ENCODE measurements around the gene TMEM151A. TPM values are rescaled to one million over a fixed set of nuclear protein-coding genes. Genes with fewer than 3 reads are reported as not detected.

The TMEM151A gene
- total RNA-seq, 1 donor from 2014 or later: not detected

DNA sequence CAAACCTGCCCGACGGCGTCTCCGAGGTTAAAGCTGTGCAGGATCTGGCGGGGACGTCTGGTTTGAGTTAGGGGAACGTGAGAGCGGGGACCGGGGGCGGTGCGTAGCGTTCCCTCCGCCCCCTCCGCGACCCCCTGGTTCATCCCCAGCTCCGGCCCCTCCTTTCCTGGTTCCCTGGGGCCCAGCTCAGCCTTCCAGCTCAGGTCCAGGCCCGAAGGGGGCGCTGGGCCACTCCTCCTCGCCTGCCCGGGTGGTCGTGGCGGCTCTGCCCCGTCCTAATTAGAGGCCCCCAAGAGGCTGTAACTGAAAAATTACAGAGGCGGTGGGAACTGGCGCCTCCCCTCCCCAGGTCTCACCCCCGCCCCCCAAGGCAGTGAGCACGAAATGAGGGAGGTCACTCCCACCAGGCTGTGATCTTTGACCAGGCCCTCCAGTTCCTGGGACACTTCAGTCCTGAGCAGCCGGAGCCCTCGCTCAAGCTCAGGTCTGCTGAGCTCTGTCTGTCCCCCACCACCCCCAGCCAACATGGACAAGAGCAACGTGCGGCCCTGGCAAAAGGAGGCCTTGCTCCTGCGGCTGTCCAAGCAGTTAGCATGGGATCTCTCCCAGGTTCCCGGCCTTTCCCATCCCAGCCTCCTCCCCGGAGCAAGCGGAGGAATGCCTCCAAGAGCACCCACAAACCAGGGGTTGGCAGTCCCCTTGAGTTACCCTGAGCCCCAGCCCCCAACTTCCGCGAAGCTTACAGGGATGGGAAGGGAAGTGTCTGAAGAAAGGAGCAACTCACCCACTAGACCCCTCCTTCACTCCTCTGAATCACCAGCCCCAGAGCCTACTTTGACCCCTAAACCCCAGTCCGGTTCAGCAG lies 21.9 kb downstream of the TMEM151A start:
- H3K9me3 ChIP-seq (ENCODE audit: control insufficient read depth in 3 of 3, low read length in 3 of 3): no peaks in the 10 kb centered on the region
- H3K4me3 ChIP-seq (ENCODE audit: low read length in 3 of 3): peak overlapping the region; percentile 57 to 74 (median 69)
- H3K9ac ChIP-seq (ENCODE audit: low read depth in 1 of 3, low read length in 3 of 3): peak overlapping the region; percentile 43 to 78 (median 59)
- peaks cover 18 to 27% (median 22%) of the 10 kb centered on the region in 3 donors for H3K27me3 ChIP-seq (ENCODE audit: control insufficient read depth in 3 of 3, insufficient read depth in 3 of 3, low read length in 3 of 3)
- H3K27ac ChIP-seq (ENCODE audit: low read depth, low read length): peak overlapping the region; percentile 82
- peaks cover 18 to 42% (median 31%) of the 10 kb centered on the region in 3 donors for H3K4me1 ChIP-seq (ENCODE audit: control insufficient read depth in 3 of 3, insufficient read depth in 3 of 3, low read length in 3 of 3)
- no peaks in the 10 kb centered on the region for H3K36me3 ChIP-seq (ENCODE audit: control insufficient read depth in 3 of 3, insufficient read depth in 3 of 3, low read length in 3 of 3)

DNA sequence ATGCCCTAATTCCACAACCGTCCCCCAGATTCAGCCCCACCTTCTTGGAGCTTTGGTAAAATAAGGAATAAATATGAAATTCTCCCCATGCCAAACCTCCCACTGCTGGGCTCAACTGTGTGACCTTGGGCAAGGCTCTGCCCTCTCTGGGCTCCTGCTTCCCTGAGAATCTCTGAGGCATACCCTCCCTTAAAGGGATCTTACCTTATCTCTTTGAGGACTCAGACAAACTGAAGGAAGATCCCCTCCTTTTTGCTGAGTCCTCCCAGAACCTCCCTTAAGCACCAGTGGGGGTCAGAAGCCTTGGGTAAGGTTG lies 22.4 kb downstream of the TMEM151A start:
- H3K4me1 ChIP-seq (ENCODE audit: control insufficient read depth in 3 of 3, insufficient read depth in 3 of 3, low read length in 3 of 3): peaks cover 21 to 44% (median 33%) of the 10 kb centered on the region in 3 donors
- H3K27me3 ChIP-seq (ENCODE audit: control insufficient read depth in 3 of 3, insufficient read depth in 3 of 3, low read length in 3 of 3): peaks cover 18 to 27% (median 22%) of the 10 kb centered on the region in 3 donors
- H3K36me3 ChIP-seq (ENCODE audit: control insufficient read depth in 3 of 3, insufficient read depth in 3 of 3, low read length in 3 of 3): no peaks in the 10 kb centered on the region
- H3K9me3 ChIP-seq (ENCODE audit: control insufficient read depth in 3 of 3, low read length in 3 of 3): no peaks in the 10 kb centered on the region
- peak overlapping the region; percentile 17 to 74 (median 69) for H3K4me3 ChIP-seq (ENCODE audit: low read length in 3 of 3)
- peak overlapping the region; percentile 82 for H3K27ac ChIP-seq (ENCODE audit: low read depth, low read length)
- H3K9ac ChIP-seq (ENCODE audit: low read depth in 1 of 3, low read length in 3 of 3): peak overlapping the region in 2 of 3 donors; percentile 43 to 78

DNA sequence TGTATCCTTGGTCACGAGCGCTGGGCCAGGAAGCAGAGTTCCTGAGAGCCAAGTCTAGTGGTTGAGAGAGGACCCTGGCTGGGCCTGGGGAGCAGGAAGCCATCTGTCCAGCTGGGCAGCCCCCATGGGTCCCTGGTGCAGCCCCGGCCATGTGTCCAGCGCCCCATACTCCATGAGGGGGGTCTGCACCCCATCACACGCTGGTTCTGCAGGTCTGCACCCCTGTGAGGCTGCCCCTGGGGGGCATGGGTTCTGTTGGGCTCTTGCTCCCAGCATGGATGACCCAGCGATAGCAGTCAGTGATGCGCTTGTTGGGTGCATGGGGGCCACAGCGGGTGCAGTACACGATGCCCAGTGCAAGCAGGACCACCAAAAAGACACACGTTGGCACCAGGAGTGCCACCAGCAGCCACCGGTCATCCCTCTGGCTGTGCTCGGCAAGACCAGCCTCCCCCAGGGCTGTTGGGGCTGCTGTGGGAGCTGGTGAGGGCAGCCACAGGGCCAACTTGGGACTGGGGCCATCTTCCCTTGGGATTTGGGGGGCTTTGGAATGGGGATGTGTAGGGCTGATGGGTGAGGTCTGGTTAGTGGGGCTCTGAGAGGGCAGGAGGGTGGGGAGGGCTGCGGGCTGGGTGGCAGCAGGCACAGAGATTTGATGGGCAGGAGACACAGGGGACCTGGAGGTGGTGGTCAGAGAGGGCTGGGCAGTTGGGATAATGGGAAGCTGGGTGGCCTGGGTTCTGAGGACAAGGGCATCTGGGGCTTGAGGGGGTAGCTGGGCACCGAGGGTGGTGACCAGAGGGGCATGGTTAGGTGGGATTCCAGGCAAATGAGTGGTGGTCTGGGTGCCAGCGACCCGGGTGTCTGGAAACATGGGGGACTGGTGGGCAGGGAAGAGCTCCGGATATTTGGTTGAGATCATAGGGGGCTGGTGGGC lies 23.1 kb downstream of the TMEM151A start:
- Histone ChIP-seq H3K9ac (ENCODE audit: low read depth in 1 of 3, low read length in 3 of 3) (peak overlapping the region; percentile 57 to 78 (median 62)), H3K4me3 (ENCODE audit: low read length in 3 of 3) (peak overlapping the region; percentile 65 to 74 (median 69)), H3K36me3 (ENCODE audit: control insufficient read depth in 3 of 3, insufficient read depth in 3 of 3, low read length in 3 of 3) (no peaks in the 10 kb centered on the region), H3K27me3 (ENCODE audit: control insufficient read depth in 3 of 3, insufficient read depth in 3 of 3, low read length in 3 of 3) (peaks cover 18 to 27% (median 22%) of the 10 kb centered on the region in 3 donors), H3K4me1 (ENCODE audit: control insufficient read depth in 3 of 3, insufficient read depth in 3 of 3, low read length in 3 of 3) (peaks cover 21 to 44% (median 33%) of the 10 kb centered on the region in 3 donors), H3K9me3 (ENCODE audit: control insufficient read depth in 3 of 3, low read length in 3 of 3) (no peaks in the 10 kb centered on the region), H3K27ac (ENCODE audit: low read depth, low read length) (peak overlapping the region; percentile 82)

DNA sequence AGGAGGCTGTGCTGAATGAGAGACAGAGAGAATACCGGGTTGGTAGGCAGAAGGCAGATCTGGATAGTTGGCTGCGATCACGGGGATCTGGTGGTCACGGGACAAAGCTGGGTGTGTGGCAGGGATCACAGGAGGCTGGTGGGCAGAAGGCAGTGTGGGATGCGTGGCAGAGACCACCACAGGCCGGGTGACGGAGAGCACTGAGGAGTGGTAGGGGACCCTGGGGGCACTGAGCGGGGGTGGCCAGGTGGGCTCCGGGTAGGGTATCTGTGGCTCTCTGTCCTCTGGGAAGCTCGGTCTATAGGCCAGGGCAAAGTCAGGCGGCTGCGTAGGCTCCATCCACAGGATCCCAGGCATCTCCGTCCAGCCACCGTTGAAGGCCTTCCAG lies 23.8 kb downstream of the TMEM151A start:
- H3K4me1 ChIP-seq (ENCODE audit: control insufficient read depth in 3 of 3, insufficient read depth in 3 of 3, low read length in 3 of 3): peaks cover 21 to 44% (median 33%) of the 10 kb centered on the region in 3 donors
- H3K27me3 ChIP-seq (ENCODE audit: control insufficient read depth in 3 of 3, insufficient read depth in 3 of 3, low read length in 3 of 3): peaks cover 18 to 27% (median 22%) of the 10 kb centered on the region in 3 donors
- no peaks in the 10 kb centered on the region for H3K36me3 ChIP-seq (ENCODE audit: control insufficient read depth in 3 of 3, insufficient read depth in 3 of 3, low read length in 3 of 3)
- peak overlapping the region; percentile 65 to 74 (median 69) for H3K4me3 ChIP-seq (ENCODE audit: low read length in 3 of 3)
- peak overlapping the region; percentile 82 for H3K27ac ChIP-seq (ENCODE audit: low read depth, low read length)
- H3K9me3 ChIP-seq (ENCODE audit: control insufficient read depth in 3 of 3, low read length in 3 of 3): no peaks in the 10 kb centered on the region
- H3K9ac ChIP-seq (ENCODE audit: low read depth in 1 of 3, low read length in 3 of 3): peak overlapping the region; percentile 57 to 78 (median 62)

DNA sequence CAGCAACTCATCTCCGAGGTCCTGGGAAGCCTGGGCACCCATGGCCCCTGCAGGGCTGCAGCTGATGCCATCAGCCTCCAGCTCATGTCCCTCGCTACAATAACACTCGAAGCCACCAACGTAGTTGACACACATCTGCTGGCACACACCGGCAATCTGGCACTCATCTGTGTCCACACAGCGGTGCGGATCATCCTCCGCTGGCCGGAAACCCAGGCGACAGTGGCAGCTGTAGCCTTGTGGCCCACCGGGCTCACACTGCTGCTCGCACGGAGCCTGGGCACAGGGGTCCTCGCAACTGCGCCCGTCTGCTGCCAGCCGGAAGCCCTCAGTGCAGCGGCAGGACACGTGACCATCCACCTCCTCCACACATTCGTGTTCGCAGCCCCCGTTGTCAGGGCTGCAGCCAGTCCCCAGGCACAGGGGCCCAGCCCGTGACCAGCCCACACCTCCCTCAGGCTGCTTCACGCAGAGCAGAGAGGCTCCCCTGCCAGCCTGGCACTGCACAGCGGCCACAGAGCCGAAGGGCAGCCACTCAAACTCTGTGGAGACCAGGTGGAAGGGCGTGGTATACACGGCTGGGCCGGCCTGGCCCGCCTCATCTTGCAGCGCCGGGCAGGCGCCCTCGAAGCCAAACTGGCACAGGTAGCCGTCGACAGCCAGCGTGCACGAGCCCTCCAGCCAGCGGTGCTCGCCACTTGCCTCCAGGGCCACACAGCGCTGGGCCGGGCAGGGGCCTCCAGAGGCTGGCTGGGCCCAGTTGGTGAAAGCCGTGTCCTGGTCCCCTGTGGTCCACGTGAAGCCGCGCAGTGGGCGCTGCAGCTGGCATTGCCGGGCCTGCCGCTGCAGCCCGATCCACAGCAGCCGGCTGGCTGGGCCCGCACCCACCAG lies 24.5 kb downstream of the TMEM151A start:
- peak overlapping the region; percentile 65 to 74 (median 69) for H3K4me3 ChIP-seq (ENCODE audit: low read length in 3 of 3)
- peak overlapping the region; percentile 33 to 78 (median 56) for H3K9ac ChIP-seq (ENCODE audit: low read depth in 1 of 3, low read length in 3 of 3)
- H3K4me1 ChIP-seq (ENCODE audit: control insufficient read depth in 3 of 3, insufficient read depth in 3 of 3, low read length in 3 of 3): peaks cover 21 to 44% (median 33%) of the 10 kb centered on the region in 3 donors
- H3K27ac ChIP-seq (ENCODE audit: low read depth, low read length): peak overlapping the region; percentile 36
- H3K9me3 ChIP-seq (ENCODE audit: control insufficient read depth in 3 of 3, low read length in 3 of 3): no peaks in the 10 kb centered on the region
- no peaks in the 10 kb centered on the region for H3K36me3 ChIP-seq (ENCODE audit: control insufficient read depth in 3 of 3, insufficient read depth in 3 of 3, low read length in 3 of 3)
- peaks cover 18 to 27% (median 22%) of the 10 kb centered on the region in 3 donors for H3K27me3 ChIP-seq (ENCODE audit: control insufficient read depth in 3 of 3, insufficient read depth in 3 of 3, low read length in 3 of 3)

DNA sequence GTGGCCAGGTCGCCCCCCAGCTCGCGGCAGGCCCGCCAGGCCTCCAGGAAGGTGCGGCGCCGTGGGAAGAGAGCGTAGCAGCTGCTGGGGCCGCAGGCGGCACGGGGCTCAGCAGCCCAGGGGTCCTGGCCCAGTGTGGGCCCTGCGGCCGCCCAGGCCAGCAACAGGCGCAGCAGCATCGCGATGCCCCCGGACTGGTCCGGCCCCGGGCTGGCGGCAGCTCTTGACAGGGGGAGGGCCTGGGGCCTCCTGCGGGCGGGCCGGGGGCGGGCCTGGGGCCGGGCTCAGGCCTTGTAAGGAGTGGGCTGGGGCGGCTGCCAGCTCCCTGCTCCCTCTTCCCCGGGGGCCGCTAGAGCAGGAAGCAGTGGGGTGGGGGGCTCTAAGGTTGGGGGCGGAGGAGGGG lies 25.2 kb downstream of the TMEM151A start, which contains the start of gene CD248:
Gene CD248, minus strand, starts transcription at position 196 of the 403 bp plus-strand sequence. Its CDS starts 17 bp downstream, at position 179.
- peaks cover 22 to 46% (median 34%) of the 10 kb centered on the region in 3 donors for H3K4me1 ChIP-seq (ENCODE audit: control insufficient read depth in 3 of 3, insufficient read depth in 3 of 3, low read length in 3 of 3)
- H3K27ac ChIP-seq (ENCODE audit: low read depth, low read length): peak within 1 kb of the TSS; percentile 65
- peaks cover 18 to 27% (median 22%) of the 10 kb centered on the region in 3 donors for H3K27me3 ChIP-seq (ENCODE audit: control insufficient read depth in 3 of 3, insufficient read depth in 3 of 3, low read length in 3 of 3)
- H3K9ac ChIP-seq (ENCODE audit: low read depth in 1 of 3, low read length in 3 of 3): peak within 1 kb of the TSS; percentile 33 to 78 (median 56)
- no peaks in the 10 kb centered on the region for H3K36me3 ChIP-seq (ENCODE audit: control insufficient read depth in 3 of 3, insufficient read depth in 3 of 3, low read length in 3 of 3)
- H3K4me3 ChIP-seq (ENCODE audit: low read length in 3 of 3): peak within 1 kb of the TSS; percentile 65 to 74 (median 69)
- H3K9me3 ChIP-seq (ENCODE audit: control insufficient read depth in 3 of 3, low read length in 3 of 3): no peaks in the 10 kb centered on the region

DNA sequence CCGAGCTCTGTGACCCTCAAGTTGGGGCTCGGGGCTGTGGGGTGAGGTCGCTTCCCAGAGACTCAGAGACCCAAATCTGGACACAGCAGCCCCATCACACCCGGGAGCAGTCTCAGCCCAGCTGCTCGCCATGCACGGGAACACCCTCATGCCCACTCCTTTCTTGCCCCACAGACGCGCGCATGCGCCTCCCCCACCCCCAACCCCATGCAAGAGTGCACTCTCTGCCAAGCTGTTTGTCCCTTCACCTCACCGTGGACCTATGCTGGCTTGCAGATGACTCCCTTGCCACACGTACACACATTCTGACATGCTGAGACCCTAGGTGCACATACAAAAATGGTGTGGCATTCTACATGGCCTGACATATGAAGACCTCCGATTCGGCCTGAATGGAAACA lies 25.6 kb downstream of the TMEM151A start:
- no peaks in the 10 kb centered on the region for H3K9me3 ChIP-seq (ENCODE audit: control insufficient read depth in 3 of 3, low read length in 3 of 3)
- peak overlapping the region in 2 of 3 donors; percentile 1 to 35 for H3K4me3 ChIP-seq (ENCODE audit: low read length in 3 of 3)
- peak overlapping the region; percentile 65 for H3K27ac ChIP-seq (ENCODE audit: low read depth, low read length)
- H3K36me3 ChIP-seq (ENCODE audit: control insufficient read depth in 3 of 3, insufficient read depth in 3 of 3, low read length in 3 of 3): no peaks in the 10 kb centered on the region
- peak overlapping the region in 1 of 3 donors; percentile 45 for H3K9ac ChIP-seq (ENCODE audit: low read depth in 1 of 3, low read length in 3 of 3)
- H3K4me1 ChIP-seq (ENCODE audit: control insufficient read depth in 3 of 3, insufficient read depth in 3 of 3, low read length in 3 of 3): peaks cover 22 to 46% (median 31%) of the 10 kb centered on the region in 3 donors
- peaks cover 18 to 27% (median 22%) of the 10 kb centered on the region in 3 donors for H3K27me3 ChIP-seq (ENCODE audit: control insufficient read depth in 3 of 3, insufficient read depth in 3 of 3, low read length in 3 of 3)

DNA sequence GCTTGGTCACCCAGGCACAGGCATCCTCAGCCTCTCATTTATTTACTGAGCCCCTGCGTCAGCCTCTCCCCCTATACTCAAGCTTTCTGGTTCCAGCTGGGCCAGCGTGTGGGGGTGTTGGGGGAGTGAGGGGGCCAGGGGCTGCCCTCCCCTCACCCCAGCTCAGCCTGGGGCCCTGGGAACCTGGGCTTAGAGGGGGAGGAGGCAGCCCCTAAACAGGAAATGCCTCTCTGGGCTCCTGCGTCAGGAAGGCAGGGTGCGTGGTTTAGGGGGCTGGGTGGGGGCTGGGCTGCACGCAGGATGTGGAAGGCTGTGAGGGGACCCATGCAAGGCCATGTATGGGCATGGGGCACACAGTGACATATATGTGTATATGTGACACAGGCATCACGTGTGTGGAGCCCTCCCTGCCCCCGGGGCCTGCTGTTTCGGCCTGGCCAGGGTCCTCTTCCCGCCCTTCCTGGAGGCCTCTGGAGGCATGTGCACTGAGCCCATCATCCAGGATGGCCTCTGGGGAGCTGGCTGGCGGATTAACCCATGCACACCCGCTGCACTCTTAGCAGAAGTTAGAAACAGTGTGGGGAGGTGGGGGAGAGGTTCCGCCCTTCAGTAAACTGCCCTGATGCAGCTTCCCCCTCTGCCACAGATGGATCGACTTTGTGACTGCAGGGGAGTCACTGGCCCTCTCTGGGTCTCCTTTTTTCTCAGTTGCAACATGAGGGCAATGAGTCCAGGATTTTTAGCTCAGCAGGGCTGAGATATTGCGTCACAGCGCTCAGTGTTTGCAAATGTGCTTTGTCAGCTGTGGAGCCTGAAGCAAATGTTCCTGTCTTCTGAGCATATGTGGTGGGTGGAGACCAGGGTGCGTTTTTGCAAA lies 26.3 kb downstream of the TMEM151A start:
- Histone ChIP-seq H3K27me3 (ENCODE audit: control insufficient read depth in 3 of 3, insufficient read depth in 3 of 3, low read length in 3 of 3) (peaks cover 18 to 27% (median 22%) of the 10 kb centered on the region in 3 donors), H3K4me1 (ENCODE audit: control insufficient read depth in 3 of 3, insufficient read depth in 3 of 3, low read length in 3 of 3) (peaks cover 23 to 45% (median 31%) of the 10 kb centered on the region in 3 donors), H3K36me3 (ENCODE audit: control insufficient read depth in 3 of 3, insufficient read depth in 3 of 3, low read length in 3 of 3) (no peaks in the 10 kb centered on the region), H3K27ac (ENCODE audit: low read depth, low read length) (peak overlapping the region; percentile 65), H3K9ac (ENCODE audit: low read depth in 1 of 3, low read length in 3 of 3) (peak overlapping the region in 1 of 3 donors; percentile 45), H3K9me3 (ENCODE audit: control insufficient read depth in 3 of 3, low read length in 3 of 3) (no peaks in the 10 kb centered on the region), H3K4me3 (ENCODE audit: low read length in 3 of 3) (peak overlapping the region in 2 of 3 donors; percentile 1 to 35)

Measured in skeletal muscle tissue (tissue), 4 donors.